Measurements from ENCODE around the gene ANKFN1.

The ANKFN1 gene, protein sequence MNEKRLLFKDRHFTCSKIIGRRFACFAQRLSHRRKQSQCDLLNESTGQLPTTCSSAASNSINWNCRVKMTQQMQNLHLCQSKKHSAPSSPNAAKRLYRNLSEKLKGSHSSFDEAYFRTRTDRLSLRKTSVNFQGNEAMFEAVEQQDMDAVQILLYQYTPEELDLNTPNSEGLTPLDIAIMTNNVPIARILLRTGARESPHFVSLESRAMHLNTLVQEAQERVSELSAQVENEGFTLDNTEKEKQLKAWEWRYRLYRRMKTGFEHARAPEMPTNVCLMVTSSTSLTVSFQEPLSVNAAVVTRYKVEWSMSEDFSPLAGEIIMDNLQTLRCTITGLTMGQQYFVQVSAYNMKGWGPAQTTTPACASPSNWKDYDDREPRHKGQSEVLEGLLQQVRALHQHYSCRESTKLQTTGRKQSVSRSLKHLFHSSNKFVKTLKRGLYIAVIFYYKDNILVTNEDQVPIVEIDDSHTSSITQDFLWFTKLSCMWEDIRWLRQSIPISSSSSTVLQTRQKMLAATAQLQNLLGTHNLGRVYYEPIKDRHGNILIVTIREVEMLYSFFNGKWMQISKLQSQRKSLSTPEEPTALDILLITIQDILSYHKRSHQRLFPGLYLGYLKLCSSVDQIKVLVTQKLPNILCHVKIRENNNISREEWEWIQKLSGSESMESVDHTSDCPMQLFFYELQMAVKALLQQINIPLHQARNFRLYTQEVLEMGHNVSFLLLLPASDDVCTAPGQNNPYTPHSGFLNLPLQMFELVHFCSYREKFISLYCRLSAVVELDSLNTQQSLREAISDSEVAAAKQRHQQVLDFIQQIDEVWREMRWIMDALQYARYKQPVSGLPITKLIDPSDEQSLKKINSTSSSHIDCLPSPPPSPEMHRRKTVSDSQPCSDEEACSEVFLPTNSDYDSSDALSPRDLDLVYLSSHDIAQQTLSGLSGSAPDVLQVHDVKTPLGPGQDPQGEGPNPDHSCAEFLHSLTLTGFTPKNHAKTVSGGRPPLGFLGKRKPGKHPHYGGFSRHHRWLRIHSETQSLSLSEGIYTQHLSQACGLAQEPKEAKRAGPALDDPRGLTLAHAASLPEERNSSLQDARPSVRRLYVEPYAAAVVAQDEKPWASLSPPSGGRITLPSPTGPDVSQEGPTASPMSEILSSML

DNA sequence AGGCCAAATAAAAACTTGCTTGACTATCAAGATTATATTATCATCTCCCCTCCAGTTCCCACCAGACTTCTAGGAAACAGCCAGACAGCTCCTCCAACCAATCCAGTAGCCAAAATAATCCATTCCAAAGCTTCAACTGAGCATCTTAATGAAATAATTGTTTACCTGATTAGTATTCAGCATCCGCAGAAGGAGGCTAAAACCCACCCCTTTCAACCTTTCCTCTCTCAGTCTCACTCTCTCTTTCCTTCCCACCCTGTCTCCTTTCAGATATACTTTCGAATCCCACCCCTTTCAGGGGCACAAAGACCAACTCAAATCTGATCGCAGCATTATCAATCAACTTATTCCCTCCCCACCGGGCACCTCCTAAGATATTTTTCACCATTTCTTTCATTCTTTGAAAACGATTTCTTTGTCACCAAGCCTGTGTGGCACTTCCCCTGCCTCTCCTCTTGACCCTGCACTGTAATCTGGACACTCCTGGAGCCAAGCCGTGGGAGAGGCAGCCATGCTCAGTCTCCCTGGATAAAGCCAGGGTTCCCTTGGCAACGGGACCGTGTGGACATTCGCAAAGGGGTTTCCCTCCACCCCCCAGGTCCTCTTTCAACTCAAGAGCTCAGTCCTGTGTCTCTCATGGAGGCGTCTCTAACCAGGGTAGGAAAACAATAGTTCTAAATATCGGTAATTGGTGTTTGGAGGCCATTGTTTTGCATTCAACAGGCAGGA is at the start of gene ANKFN1:
Gene ANKFN1 (plus strand): TSS at position 602 of the 729 bp plus-strand sequence. CDS start 59,193 bp downstream, outside the sequence.
- no peak for DNase-seq

DNA sequence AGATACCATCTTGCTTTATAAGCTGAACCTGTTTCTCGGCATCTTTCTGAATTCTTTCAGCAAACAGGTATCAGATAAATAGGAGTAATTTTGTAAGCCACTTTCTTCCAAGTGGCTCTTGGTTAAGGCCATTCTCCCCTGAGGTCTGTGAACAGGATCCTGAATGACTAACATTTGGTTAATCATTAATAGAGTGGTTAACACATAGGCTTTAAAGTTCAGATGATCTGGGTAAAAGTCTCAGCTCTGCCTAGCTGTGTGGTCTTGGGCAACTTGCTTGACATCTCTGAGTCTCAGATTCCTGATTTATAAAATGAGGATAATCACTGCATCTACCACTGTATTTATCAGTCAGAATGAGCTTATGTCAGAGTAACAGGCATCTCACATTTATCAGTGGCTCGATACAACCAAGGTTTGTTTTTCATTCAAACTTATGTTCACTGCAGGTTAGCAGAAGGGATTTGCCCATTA is 44.4 kb upstream of the ANKFN1 start:
- peak; percentile 45 for DNase-seq

GRCh38 chr17:56109836-56110235 is 43.4 kb upstream of the ANKFN1 start:
- no peak for DNase-seq

GRCh38 chr17:56110463-56111135 is 42.7 kb upstream of the ANKFN1 start:
- no peak for DNase-seq

GRCh38 chr17:56111706-56112485 is 41.4 kb upstream of the ANKFN1 start:
- DNase-seq, result no peak

- DNase-seq, result no peak
Measured at GRCh38 chr17:56113486-56113885, 39.8 kb upstream of the ANKFN1 start.

DNA sequence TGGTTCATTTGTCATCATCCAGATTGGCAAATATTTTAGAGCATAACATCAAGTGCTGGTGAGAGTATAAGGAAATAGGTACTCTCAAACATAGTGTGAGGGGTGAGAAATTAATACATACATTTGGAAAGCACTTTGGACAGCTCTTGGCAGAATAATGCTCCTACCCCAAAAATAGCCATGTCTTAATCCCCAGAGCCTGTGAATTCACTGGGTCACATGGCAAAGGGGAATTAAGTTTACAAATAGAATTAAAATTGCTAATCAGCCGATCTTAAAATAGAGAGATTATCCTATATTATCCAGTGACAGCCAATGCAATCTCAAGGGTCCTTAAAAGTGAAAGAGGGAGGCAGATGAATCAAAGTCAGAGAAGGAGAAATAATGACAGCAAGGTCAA is 38.8 kb upstream of the ANKFN1 start:
- DNase-seq, result no peak

- no peak for DNase-seq
Measured at GRCh38 chr17:56119191-56119590, 34.1 kb upstream of the ANKFN1 start.

- DNase-seq, result no peak
Measured at GRCh38 chr17:56119936-56120335, 33.3 kb upstream of the ANKFN1 start.

GRCh38 chr17:56121191-56122051 is 31.9 kb upstream of the ANKFN1 start:
- no peak for DNase-seq

DNA sequence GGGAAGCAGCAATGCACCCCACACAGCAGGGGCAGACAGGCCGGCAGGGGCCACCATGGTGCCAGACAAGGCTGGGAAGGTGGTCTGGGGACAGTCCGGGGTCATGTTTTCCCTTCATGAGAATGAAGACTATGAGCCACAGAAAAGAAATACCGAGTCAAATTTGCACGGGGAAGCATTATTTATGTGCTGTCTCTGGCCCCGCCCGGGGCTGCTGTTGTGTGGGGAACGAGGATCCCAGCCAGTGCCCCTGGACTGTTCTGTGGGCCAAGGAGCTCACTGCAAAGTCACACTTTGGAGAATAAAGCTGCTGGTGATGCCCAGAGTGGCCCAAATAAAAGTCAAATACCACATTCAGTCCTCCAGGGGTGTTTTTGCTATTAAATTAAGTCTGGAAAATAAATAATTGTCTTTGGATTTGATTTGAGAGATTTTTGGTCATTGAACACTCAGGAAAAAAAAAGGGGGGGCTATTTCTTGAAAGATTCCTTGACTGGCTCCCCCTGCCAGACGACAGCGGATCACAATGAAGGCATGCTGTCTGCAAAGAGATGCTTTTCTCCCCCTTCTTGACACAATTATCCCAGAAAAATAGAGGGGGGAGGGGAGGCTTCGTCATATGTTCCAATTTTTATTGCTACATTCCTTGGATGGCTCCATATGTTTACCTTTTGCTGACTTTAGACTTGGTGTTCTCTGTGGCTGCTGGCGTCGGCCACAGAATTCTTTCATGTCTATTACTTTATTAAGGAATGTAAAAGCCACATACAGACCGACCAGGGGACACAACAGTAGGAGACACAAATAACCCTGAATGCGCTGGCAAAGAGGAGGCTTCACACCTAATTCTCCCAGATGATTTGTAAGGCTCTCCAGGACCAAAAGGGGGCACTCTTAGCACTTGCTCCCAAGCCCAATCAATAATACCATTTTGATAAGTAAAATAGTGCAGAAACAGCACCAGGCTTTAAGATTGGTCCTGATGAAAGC is 27.1 kb upstream of the ANKFN1 start:
- no peak for DNase-seq

DNA sequence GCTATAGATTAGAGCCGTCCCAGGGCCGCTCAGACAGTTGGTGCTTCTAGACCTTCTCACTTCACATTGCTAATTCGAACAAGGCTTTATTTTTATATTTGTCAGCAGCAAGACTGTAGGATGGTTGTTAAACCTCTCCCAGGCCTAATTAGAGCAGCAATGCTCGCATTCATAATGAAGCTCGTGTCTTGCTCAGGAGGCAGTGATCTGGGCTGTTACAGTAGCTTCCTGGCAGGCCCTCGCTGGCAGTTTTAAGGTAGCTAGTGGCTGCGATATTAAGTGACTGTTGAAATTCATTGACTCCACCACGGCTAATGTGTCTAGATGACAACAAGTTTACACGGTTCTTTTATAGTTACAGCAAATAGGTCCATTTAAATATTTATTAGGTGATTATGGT is 23.2 kb upstream of the ANKFN1 start:
- DNase-seq, result no peak

- DNase-seq, result no peak
Measured at GRCh38 chr17:56130631-56131030, 22.6 kb upstream of the ANKFN1 start.

- no peak for DNase-seq
Measured at GRCh38 chr17:56131431-56131830, 21.8 kb upstream of the ANKFN1 start.

- no peak for DNase-seq
Measured at GRCh38 chr17:56136301-56136700, 17.0 kb upstream of the ANKFN1 start.

DNA sequence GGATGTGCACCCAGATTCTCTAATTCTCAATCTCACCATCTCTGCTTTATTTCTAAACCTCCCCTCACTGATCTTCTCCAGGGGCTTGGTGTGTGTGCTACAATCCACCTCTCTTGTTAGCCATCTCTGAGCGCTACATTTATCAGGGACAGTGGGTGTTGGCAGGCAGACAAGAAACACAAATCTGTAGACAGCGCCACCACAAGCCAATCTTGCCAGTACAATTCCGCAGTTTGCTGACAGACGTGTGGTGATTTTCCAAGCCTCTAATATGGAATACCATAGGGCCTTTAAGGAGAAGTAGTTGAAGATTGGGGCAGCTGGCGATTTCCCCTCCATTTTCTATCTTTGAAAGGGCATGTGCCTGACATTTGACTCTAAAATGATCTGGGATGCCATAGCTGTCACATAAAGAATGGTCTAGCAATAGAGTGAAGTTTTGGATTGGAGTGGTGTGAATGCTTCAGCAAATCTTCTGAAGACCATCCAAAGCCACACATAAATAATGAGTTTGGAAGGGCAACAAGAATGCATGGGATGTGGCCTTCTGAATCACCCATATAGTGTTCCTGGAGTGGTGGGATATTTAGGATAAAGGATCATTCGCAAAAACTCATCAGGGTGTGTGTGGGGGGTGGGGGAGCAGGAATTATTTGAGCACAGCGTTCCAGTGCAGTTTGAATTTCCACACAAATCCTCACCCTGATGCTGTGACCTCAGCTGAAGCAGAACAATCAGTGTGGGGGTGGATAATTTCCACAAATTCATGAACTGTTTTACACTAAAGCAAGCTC is 12.0 kb upstream of the ANKFN1 start:
- no peak for DNase-seq

GRCh38 chr17:56142325-56142724 is 10.9 kb upstream of the ANKFN1 start:
- no peak for DNase-seq

GRCh38 chr17:56142781-56143180 is 10.5 kb upstream of the ANKFN1 start:
- DNase-seq, result no peak

Data from kidney glomerular epithelial cell (primary cell).